ENCODE results near the gene PRRX2.

- no peak for TF ChIP-seq CTCF (IDR thresholded peaks at IDR 0.05 in 4 of 5, conservative IDR thresholded peaks at IDR 0.05 in 1 of 5)
- TF ChIP-seq POLR2A (IDR thresholded peaks at IDR 0.05), result no peak
Observed at GRCh38 chr9:129676975-129677374, 11.5 kb downstream of the PRRX2 start.

Data from gastrocnemius medialis (tissue), 4 donors.